Mesenchymal stem cell (in vitro differentiated cells and primary cell): ENCODE results near the gene BCORL1.

Experiments
- DNase-seq: peaks from one replicate; pipeline ENCODE4 v3.0.0-alpha.2; 2013
- H2AFZ ChIP-seq: one replicate; pipeline ENCODE4 v1.6.1; 2013; ENCODE audit warnings: low read depth, mild to moderate bottlenecking, control low read depth, inconsistent platforms, low read length, moderate library complexity
- H2AK5ac ChIP-seq: 2 replicates; pipeline ENCODE4 v1.6.1; 2013; ENCODE audit warnings: low read length, moderate library complexity, mild to moderate bottlenecking, inconsistent platforms; ENCODE audit not compliant: severe bottlenecking
- H2BK120ac ChIP-seq: one replicate; pipeline ENCODE4 v1.6.1; 2013; ENCODE audit warnings: low read depth, mild to moderate bottlenecking, inconsistent platforms, low read length, moderate library complexity
- H2BK12ac ChIP-seq, 2 experiments: one replicate each; pipeline ENCODE4 v1.6.1; 2013; ENCODE audit warnings: inconsistent platforms in 2 of 2, low read length in 2 of 2, mild to moderate bottlenecking in 2 of 2, moderate library complexity in 2 of 2, control low read depth in 1 of 2
- H2BK15ac ChIP-seq: one replicate; pipeline ENCODE4 v1.6.1; 2013; ENCODE audit warnings: mild to moderate bottlenecking, low read depth, inconsistent platforms; ENCODE audit not compliant: poor library complexity, severe bottlenecking
- H2BK5ac ChIP-seq: 2 replicates; pipeline ENCODE4 v1.6.1; 2013; ENCODE audit warnings: low read depth, mild to moderate bottlenecking, low read length, control low read depth, inconsistent platforms; ENCODE audit not compliant: poor library complexity, severe bottlenecking
- H3K14ac ChIP-seq, 2 experiments: one replicate each; pipeline ENCODE4 v1.6.1; 2013; ENCODE audit warnings: inconsistent platforms in 2 of 2, low read length in 2 of 2, control low read depth in 1 of 2, mild to moderate bottlenecking in 1 of 2, moderate library complexity in 1 of 2
- H3K18ac ChIP-seq, 2 experiments: one replicate each; pipeline ENCODE4 v1.6.1; 2013; ENCODE audit warnings: inconsistent platforms in 2 of 2, low read length in 2 of 2, control low read depth in 1 of 2, low read depth in 1 of 2, mild to moderate bottlenecking in 1 of 2
- H3K23ac ChIP-seq, 2 experiments: one replicate each; pipeline ENCODE4 v1.6.1; 2013; ENCODE audit warnings: inconsistent platforms in 2 of 2, low read length in 2 of 2, mild to moderate bottlenecking in 2 of 2, moderate library complexity in 2 of 2, control low read depth in 1 of 2
- H3K27ac ChIP-seq: 2 replicates; pipeline ENCODE4 v1.5.1; 2013; ENCODE audit warnings: mild to moderate bottlenecking, moderate library complexity, low read length, control low read depth, inconsistent platforms; ENCODE audit not compliant: poor library complexity, severe bottlenecking
- H3K27me3 ChIP-seq, 2 experiments: 2 replicates each; pipeline versions ENCODE4 v1.6.1 to v1.7.0; 2013; ENCODE audit warnings: low read length in 2 of 2, mild to moderate bottlenecking in 2 of 2, moderate library complexity in 2 of 2, control low read depth in 1 of 2, inconsistent platforms in 1 of 2; ENCODE audit not compliant: control insufficient read depth in 1 of 2, insufficient read depth in 1 of 2
- H3K36me3 ChIP-seq, 2 experiments: 2 replicates each; pipeline versions ENCODE4 v1.6.1 to v1.7.0; 2013; ENCODE audit warnings: low read length in 2 of 2, control low read depth in 1 of 2, inconsistent platforms in 1 of 2, low read depth in 1 of 2, mild to moderate bottlenecking in 1 of 2; ENCODE audit not compliant: insufficient read depth in 2 of 2, control insufficient read depth in 1 of 2
- H3K4ac ChIP-seq, 2 experiments: one replicate each; pipeline ENCODE4 v1.6.1; 2013; ENCODE audit warnings: inconsistent platforms in 2 of 2, low read length in 2 of 2, mild to moderate bottlenecking in 2 of 2, moderate library complexity in 2 of 2, control low read depth in 1 of 2, low read depth in 1 of 2
- H3K4me1 ChIP-seq: 2 replicates; pipeline ENCODE4 v1.6.1; 2013; ENCODE audit warnings: low read depth, low read length, control low read depth; ENCODE audit not compliant: control insufficient read depth, insufficient read depth
- H3K4me2 ChIP-seq: 2 replicates; pipeline ENCODE4 v1.6.1; 2013; ENCODE audit warnings: low read length, mild to moderate bottlenecking, inconsistent platforms; ENCODE audit not compliant: poor library complexity, severe bottlenecking
- H3K4me3 ChIP-seq, 2 experiments: 2 replicates each; pipeline versions ENCODE4 v1.5.1 to v1.7.0; 2013; ENCODE audit warnings: low read length in 2 of 2, mild to moderate bottlenecking in 2 of 2, control low read depth in 1 of 2, low read depth in 1 of 2; ENCODE audit not compliant: insufficient read depth in 1 of 2
- H3K79me1 ChIP-seq: replicated peaks from 2 replicates; pipeline ENCODE4 v1.6.1; 2013; ENCODE audit warnings: mild to moderate bottlenecking, control low read depth, low read length, inconsistent platforms; ENCODE audit not compliant: poor library complexity, severe bottlenecking
- H3K9ac ChIP-seq: 2 replicates; pipeline ENCODE4 v1.7.0; 2013; ENCODE audit warnings: mild to moderate bottlenecking, low read length, moderate library complexity
- H3K9me3 ChIP-seq: 2 replicates; pipeline ENCODE4 v1.7.0; 2013; ENCODE audit warnings: mild to moderate bottlenecking, low read length; ENCODE audit not compliant: control insufficient read depth
- H4K8ac ChIP-seq: one replicate; pipeline ENCODE4 v1.6.1; 2013; ENCODE audit warnings: inconsistent platforms, mild to moderate bottlenecking, low read length, moderate library complexity
- H4K91ac ChIP-seq: one replicate; pipeline ENCODE4 v1.6.1; 2013; ENCODE audit warnings: mild to moderate bottlenecking, low read length, inconsistent platforms
- WGBS: methylation state at CpG from one replicate; pipeline ENCODE4 v1.1.7; 2013; ENCODE audit warnings: mixed read lengths; 5-methylcytosine and 5-hydroxymethylcytosine counted together

Gene BCORL1

DNA sequence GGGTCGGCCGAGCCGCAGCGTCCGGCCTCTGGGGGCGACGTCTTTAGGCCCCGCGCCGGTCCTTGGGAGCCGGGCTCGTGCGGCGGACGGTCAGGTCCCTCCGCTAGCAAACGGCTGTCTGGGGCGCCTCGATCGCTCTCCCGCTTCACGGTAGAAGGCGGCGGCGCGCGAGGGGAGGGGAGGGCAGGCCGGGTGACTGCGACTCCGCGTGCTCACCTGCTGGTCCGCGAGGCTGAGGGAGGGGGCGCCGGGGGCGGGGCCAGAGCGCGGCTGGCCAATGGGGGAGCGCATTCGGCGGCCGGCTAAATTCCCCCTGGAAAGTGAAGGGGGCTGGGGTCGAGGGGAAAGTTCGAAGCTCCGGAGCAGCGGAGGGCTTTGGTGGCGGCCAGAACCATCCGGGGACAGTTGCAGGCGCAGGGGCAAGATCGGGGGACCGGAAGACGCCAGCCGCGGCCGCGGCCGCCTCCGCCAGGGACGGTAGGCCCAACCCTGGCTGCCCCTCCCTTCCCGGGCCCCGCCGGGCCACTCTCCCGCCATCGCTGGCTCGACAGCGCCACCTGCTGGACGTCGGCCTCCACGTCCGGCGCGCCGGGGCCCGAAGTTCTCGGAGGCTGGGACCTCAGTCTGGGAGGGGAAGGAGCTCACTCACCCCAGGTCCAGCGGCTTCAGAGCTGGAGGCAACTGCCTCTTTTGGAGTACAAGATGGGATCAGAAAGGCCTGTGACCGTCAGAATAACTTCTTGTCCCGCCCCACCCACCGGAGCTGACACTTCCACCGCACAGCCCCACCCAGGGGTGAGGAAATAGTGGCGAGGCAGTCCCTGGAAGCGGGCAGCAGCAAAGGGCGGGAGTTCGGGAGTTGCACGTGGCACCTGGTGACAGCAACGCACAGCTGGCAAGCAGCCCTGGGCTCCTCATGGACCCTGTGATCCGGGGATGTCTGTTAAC is 78.0 kb downstream of the BCORL1 start:
- peak overlapping the region in 1 of 2 experiments; percentile 48 for H3K14ac ChIP-seq
- H3K36me3 ChIP-seq: peaks cover 11 to 22% of the 10 kb centered on the region in 2 experiments
- no peaks in the 10 kb centered on the region for H3K9me3 ChIP-seq
- no peak overlapping the region for H3K27ac ChIP-seq
- 1% methylated on average over 37 of the region's 87 CpGs for WGBS
- peak overlapping the region in 1 of 2 experiments; percentile 26 for H3K4ac ChIP-seq
- peaks cover 9% of the 10 kb centered on the region for H3K4me1 ChIP-seq
- peak; percentile 65 for DNase-seq
- H3K27me3 ChIP-seq: peaks cover 0 to 20% of the 10 kb centered on the region in 2 experiments
- H3K9ac ChIP-seq: peak overlapping the region; percentile 79
- no peaks in the 10 kb centered on the region for H3K79me1 ChIP-seq
- peak overlapping the region; percentile 36 for H3K4me2 ChIP-seq
- peak overlapping the region in 1 of 2 experiments; percentile 25 for H2BK12ac ChIP-seq
- no peak overlapping the region for H3K23ac ChIP-seq
- H2BK15ac ChIP-seq: peak overlapping the region; percentile 7
- H4K91ac ChIP-seq: no peak overlapping the region
- H2BK5ac ChIP-seq: no peak overlapping the region
- H3K18ac ChIP-seq: peak overlapping the region; percentile 54 to 62
- peak overlapping the region; percentile 54 to 66 for H3K4me3 ChIP-seq
- peak overlapping the region; percentile 41 for H4K8ac ChIP-seq
- no peak overlapping the region for H2AK5ac ChIP-seq
- peak overlapping the region; percentile 51 for H2AFZ ChIP-seq
- H2BK120ac ChIP-seq: peak overlapping the region; percentile 79

DNA sequence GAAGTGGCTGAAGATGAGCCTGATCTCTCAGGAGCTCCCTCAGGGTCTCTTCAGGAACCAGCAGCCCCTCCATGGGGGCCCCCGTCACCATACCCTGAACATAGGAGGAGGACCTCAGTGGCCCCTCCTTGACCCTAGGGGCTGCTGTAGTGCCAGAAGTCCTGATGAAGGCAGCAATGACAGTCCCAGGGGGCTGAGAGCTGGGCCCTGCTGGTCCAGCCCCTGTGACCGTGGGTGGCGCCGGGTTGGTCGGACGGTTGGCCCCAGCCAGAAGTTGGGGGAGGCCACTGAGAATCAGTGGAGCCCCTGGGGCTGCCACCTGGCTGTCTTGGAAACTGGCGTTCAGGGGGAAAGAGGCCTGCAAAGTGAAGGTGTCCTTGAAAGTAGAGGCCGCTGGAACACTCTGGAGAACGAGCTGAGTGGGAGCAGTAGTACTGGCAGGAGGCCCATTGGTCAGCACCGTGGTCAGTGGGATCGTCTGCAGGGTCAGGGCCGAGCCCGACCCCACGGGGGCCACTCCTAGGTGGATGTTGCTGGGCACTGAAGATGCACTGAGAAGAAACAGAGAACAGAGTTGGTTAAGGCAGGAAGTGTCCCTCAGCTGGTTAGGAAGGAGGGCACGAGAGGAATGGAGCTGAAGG is 84.7 kb downstream of the BCORL1 start:
- Histone ChIP-seq H3K4me1 (no peaks in the 10 kb centered on the region), H3K4ac (no peak overlapping the region)

DNA sequence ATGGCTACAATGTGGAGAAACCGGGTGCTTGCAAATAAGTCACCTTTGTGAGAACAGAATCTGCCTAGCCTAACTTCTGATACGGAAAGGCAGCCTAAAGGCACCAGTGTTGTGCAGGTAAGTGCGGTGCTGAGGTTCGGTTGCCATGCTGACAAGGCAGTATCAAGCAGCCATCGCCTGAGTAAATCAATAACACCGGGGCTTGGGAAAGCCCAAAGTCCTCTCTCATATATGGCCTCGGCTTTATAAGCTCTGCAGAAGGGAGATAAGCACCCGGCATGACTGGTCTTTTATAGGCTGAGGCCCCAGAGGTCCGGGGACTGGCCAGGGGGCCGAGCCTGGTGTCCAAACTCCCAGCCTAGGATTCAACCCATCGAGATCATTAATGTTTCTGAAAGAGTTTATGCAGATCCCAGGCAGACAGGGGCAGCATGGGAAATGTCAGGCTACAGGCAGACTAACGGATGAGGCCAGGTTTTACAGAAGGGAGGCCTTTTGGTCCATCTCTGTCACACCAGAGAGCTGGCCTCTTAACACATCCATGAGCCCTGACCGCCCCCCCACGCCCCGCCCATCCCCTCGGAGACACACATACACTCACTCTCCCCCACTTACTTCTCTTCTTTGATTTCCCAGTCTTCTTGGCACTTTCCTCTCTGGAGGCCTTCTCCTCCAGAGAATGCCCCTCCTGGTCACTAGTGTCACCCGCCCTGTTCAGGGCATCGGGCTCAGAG is 89.3 kb downstream of the BCORL1 start:
- peaks cover 49 to 53% of the 10 kb centered on the region in 2 experiments for H3K36me3 ChIP-seq
- H2BK12ac ChIP-seq: no peak overlapping the region
- no peak overlapping the region for H2BK5ac ChIP-seq
- peaks cover 6% of the 10 kb centered on the region for H3K79me1 ChIP-seq
- no peak overlapping the region for H3K23ac ChIP-seq
- H2AK5ac ChIP-seq: no peak overlapping the region
- no peak overlapping the region for H3K14ac ChIP-seq
- H3K4me1 ChIP-seq: no peaks in the 10 kb centered on the region
- no peak overlapping the region for H2BK120ac ChIP-seq
- no peak overlapping the region for H3K4me3 ChIP-seq
- H2BK15ac ChIP-seq: no peak overlapping the region
- no peak overlapping the region for H4K91ac ChIP-seq
- no peak overlapping the region for H2AFZ ChIP-seq
- H3K9ac ChIP-seq: no peak overlapping the region
- H3K18ac ChIP-seq: no peak overlapping the region
- WGBS: 92% methylated on average over 18 of the region's 18 CpGs
- H3K9me3 ChIP-seq: no peaks in the 10 kb centered on the region
- H4K8ac ChIP-seq: no peak overlapping the region
- no peak for DNase-seq
- no peak overlapping the region for H3K4me2 ChIP-seq
- H3K27me3 ChIP-seq: no peaks in the 10 kb centered on the region
- H3K4ac ChIP-seq: no peak overlapping the region
- no peak overlapping the region for H3K27ac ChIP-seq

More for the DNA sequence above, 84.7 kb downstream of the BCORL1 start:
- Histone ChIP-seq H3K36me3 (peaks cover 50 to 61% of the 10 kb centered on the region in 2 experiments), H3K23ac (no peak overlapping the region), H3K4me2 (no peak overlapping the region), H2AK5ac (no peak overlapping the region), H2BK5ac (no peak overlapping the region), H3K27me3 (peaks cover 0 to 13% of the 10 kb centered on the region in 2 experiments), H3K79me1 (peaks cover under 1% of the 10 kb centered on the region), H3K9me3 (no peaks in the 10 kb centered on the region), H3K4me3 (no peak overlapping the region), H3K9ac (no peak overlapping the region), H3K14ac (no peak overlapping the region), H4K8ac (no peak overlapping the region), H4K91ac (no peak overlapping the region), H2AFZ (no peak overlapping the region), H3K27ac (no peak overlapping the region), H2BK120ac (no peak overlapping the region), H3K18ac (no peak overlapping the region), H2BK12ac (no peak overlapping the region), H2BK15ac (no peak overlapping the region)
- WGBS: 87% methylated on average over 14 of the region's 15 CpGs
- no peak for DNase-seq
